Pons (tissue), 1 donor: Measurements from ENCODE around the gene ABCC12.

Source experiments
- DNase-seq: peaks from one replicate; pipeline ENCODE4 v3.0.0-alpha.2; 2016; ENCODE audit warnings: low spot score

ABCC12 gene

GRCh38 chr16:48165961-48166578, 10.3 kb upstream of the ABCC12 start:
- no peak for DNase-seq

GRCh38 chr16:48164907-48165715, 9.3 kb upstream of the ABCC12 start:
- DNase-seq: peak; percentile 47

- DNase-seq: no peak
These were observed 7.1 kb upstream of the ABCC12 start for GRCh38 chr16:48162839-48163410.

GRCh38 chr16:48161906-48162305, 6.1 kb upstream of the ABCC12 start:
- no peak for DNase-seq

DNA sequence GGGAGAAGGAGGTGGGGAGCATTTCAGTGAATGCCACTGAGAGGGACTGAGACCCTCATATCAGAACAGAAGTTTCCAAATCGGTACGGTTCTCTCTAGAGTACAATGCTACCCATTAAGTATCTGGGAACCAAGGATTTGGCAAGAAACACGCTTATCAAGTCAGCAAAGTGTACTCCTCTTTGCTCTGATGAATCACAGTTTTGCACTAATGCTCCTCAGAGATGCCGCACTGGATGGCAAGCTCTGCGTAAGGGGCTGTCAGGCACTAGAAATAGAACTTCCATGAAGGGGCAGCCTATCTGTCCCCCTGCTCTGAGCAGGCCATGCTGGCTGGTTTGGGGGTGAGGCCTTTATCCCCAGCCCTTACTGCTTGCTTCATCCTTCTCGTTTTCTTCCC, 4.8 kb upstream of the ABCC12 start:
- DNase-seq: no peak

- DNase-seq: no peak
These were observed 2.5 kb upstream of the ABCC12 start for GRCh38 chr16:48158296-48158695.

DNA sequence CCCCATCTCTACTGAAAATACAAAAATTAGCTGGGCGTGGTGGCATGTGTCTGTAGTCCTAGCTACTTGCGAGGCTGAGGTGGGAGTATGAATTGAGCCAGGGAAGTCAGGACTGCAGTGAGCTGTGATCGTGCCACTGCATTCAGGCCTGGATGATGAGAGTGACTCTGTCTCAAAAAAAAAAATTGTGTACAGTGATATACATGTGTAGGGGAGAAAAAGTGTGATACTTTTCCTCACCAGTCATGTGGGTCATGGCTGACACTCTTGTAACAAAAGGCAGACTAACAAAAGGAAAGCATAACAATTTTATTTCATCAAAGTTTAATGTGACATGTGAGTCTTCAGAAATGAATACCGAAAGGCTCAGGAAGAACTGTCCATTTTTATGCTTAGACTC, 2.0 kb upstream of the ABCC12 start:
- DNase-seq: no peak

GRCh38 chr16:48157302-48157701, 1.5 kb upstream of the ABCC12 start:
- DNase-seq: no peak

- DNase-seq: peak; percentile 54
These were observed 1.0 kb upstream of the ABCC12 start for GRCh38 chr16:48156790-48157209.

DNA sequence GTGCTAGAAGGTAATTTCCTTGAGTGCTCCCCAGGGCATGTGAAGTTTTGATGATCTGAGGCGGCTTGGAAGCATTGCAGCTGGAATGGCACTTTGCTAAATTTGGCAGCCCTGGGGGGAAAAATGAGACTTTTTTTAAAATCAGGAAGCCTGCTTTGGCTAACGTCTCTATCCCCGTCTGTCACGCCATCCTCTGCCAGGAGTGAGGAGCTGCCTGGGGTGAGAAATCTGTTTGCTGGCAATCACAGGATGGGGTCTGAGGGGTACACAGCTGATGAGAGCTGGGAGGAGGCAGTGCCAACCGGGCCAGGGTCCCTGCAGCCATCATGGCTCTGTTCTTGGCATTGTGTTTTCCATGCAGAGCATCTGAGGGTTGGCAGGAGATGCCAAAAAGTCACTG, 2.0 kb downstream of the ABCC12 start:
- no peak for DNase-seq

- DNase-seq: no peak
These were observed 3.6 kb downstream of the ABCC12 start for GRCh38 chr16:48152226-48152625.

GRCh38 chr16:48150707-48151106, 5.1 kb downstream of the ABCC12 start:
- no peak for DNase-seq

GRCh38 chr16:48146710-48147109, 9.1 kb downstream of the ABCC12 start:
- DNase-seq: no peak

DNA sequence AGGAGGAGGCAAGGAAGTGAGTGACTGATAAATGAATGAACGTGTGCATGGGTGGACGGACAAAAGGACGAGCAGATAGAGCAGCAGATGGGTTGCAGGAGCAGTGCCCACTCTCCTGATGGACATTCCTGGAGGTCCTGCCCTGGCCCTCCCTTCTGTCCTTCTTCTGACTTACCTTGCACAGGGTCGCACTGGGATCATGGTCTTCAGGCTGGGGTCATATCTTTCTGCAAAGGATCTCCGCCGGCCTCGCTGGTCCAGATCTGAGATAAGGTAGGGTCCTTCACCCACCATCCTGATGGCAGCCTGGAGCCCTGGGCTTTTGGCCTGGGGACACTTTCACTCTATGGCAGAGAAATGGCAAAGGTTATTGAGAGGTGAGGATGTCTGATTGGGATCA, 9.7 kb downstream of the ABCC12 start:
- no peak for DNase-seq

- DNase-seq: no peak
These were observed 11.9 kb downstream of the ABCC12 start for GRCh38 chr16:48143812-48144368.

DNA sequence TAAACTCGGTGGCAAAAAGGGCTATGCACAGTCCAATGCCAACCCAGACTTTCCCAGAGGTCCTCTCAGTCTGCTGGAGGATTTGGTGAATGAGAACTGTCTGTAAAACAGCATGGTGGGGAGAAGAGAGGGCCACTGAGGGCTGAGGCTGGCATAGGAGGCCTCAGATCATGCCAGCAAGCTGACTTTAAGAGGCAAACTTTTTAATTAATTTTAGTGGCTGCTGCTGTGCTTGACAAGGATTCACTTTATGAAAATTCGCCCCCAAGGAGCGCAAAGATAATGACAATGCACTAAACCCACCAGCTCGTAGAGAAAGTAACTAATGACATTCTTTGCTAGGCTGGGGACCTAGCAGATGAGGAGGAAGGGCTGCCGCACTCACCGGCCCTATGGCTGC, 15.0 kb downstream of the ABCC12 start:
- no peak for DNase-seq

- DNase-seq: no peak
These were observed 16.3 kb downstream of the ABCC12 start for GRCh38 chr16:48139517-48139916.

GRCh38 chr16:48138543-48138942, 17.2 kb downstream of the ABCC12 start:
- no peak for DNase-seq

DNA sequence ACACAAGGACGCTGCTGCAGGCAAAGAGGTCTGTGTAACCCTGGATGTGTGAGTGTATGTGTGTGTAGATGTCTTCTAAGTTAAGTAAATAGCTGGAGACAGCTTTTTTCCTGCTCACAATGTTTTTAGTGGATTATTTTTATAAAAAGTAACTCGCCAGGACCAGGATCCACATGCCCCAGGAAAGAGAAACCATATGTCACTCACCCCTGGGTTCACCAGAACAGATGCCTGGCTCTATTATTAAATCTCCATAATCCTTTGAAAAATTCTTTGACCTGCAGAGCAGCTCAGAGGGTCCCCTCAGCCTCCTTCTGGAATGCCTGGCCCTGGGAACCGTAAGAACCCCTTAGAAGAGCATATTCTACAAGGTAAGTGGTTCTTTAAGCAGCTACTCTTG, 18.0 kb downstream of the ABCC12 start:
- no peak for DNase-seq

DNA sequence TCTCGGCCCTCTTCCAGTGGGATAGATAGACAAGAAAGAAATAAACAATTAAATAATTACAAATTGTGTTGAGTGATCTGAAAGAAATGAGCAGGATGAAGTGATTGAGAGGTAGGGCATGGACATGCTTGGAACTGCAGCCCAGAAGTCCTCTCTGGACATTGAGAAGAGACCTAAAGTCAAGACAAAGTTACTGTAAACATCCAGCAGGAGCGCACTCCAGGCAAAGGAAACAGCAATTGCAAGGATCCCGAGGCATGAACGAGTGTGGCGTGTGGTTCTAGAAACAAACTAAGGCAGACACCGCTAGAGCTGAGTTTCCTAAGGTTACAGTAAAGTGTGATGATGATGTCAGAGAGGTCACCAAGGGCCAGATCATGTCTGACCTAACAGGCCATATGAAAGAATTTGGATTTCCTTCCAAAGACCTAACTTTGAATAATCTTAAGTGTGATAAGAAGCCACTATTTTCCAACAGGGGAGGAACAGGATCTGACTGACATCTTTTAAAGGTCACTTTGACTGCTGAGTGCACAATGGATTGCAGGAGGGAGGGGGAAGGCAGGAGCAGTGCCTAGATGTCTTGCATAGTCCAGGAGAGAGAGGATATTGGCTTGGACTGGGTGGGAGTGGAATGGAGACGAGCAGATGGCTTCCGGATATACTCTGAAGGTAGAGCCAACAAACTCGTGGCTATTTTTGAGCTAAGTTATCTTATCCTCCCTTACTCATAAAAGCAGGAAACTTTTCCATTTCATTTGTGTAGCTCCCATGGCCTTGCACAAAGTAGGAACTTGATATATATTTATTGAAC, 19.0 kb downstream of the ABCC12 start:
- DNase-seq: no peak

GRCh38 chr16:48133455-48134211, 22.2 kb downstream of the ABCC12 start:
- DNase-seq: no peak
